Ishikawa (cell line): ENCODE measurements around the gene ZMYND19.

ENCODE experiments used
- CEBPB ChIP-seq: IDR thresholded peaks from 2 replicates; pipeline ENCODE4 v1.6.1; 2012
- CREB1 ChIP-seq: IDR thresholded peaks from 2 replicates; pipeline ENCODE4 v1.6.1; 2012; ENCODE audit warnings: low read depth
- EGR1 ChIP-seq: IDR thresholded peaks from 2 replicates; pipeline ENCODE4 v1.6.1; 2012
- EP300 ChIP-seq: IDR thresholded peaks from 2 replicates; pipeline ENCODE4 v1.6.1; 2012; ENCODE audit warnings: borderline replicate concordance
- FOXM1 ChIP-seq: IDR thresholded peaks from 2 replicates; pipeline ENCODE4 v1.6.1; 2012; ENCODE audit warnings: low read depth, borderline replicate concordance
- NFIC ChIP-seq: IDR thresholded peaks from 2 replicates; pipeline ENCODE4 v1.6.1; 2012
- RAD21 ChIP-seq: IDR thresholded peaks from 2 replicates; pipeline ENCODE4 v1.6.1; 2012; ENCODE audit warnings: low read depth
- REST ChIP-seq: IDR thresholded peaks from 2 replicates; pipeline ENCODE4 v1.6.1; 2012; ENCODE audit warnings: low read depth, mild to moderate bottlenecking
- TAF1 ChIP-seq: IDR thresholded peaks from 2 replicates; pipeline ENCODE4 v1.6.1; 2012; ENCODE audit warnings: low read depth, mild to moderate bottlenecking
- TCF12 ChIP-seq: IDR thresholded peaks from 2 replicates; pipeline ENCODE4 v1.6.1; 2012; ENCODE audit warnings: low read depth
- TEAD4 ChIP-seq: IDR thresholded peaks from 2 replicates; pipeline ENCODE4 v1.6.1; 2012
- USF1 ChIP-seq: IDR thresholded peaks from 2 replicates; pipeline ENCODE4 v1.6.1; 2012
- YY1 ChIP-seq: IDR thresholded peaks from 2 replicates; pipeline ENCODE4 v1.6.1; 2012; ENCODE audit warnings: low read depth
- ZBTB7A ChIP-seq: IDR thresholded peaks from 2 replicates; pipeline ENCODE4 v1.6.1; 2012; ENCODE audit warnings: low read depth
- TF ChIP-seq, protein P1 (sequence below): IDR thresholded peaks from 2 replicates; pipeline ENCODE4 v1.6.1; 2012

Gene ZMYND19

GRCh38 chr9:137590469-137591383, at the start of gene ZMYND19:
ZMYND19 (minus strand) TSS chr9:137590512; CDS start chr9:137590263, 249 bp downstream.
- TF ChIP-seq EGR1 (no peak), CREB1 (peak; percentile 63; the same call in 1 of the 2 replicates), EP300 (no peak), TEAD4 (no peak), CEBPB (no peak), TAF1 (peak; percentile 60; the same call in 1 of the 2 replicates), USF1 (no peak), REST (no peak), ZBTB7A (peak; percentile 55; the same call in 1 of the 2 replicates), YY1 (no peak)
- TF ChIP-seq, protein P1, sequence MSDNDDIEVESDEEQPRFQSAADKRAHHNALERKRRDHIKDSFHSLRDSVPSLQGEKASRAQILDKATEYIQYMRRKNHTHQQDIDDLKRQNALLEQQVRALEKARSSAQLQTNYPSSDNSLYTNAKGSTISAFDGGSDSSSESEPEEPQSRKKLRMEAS = no peak; the same call in 1 of the 2 replicates

DNA sequence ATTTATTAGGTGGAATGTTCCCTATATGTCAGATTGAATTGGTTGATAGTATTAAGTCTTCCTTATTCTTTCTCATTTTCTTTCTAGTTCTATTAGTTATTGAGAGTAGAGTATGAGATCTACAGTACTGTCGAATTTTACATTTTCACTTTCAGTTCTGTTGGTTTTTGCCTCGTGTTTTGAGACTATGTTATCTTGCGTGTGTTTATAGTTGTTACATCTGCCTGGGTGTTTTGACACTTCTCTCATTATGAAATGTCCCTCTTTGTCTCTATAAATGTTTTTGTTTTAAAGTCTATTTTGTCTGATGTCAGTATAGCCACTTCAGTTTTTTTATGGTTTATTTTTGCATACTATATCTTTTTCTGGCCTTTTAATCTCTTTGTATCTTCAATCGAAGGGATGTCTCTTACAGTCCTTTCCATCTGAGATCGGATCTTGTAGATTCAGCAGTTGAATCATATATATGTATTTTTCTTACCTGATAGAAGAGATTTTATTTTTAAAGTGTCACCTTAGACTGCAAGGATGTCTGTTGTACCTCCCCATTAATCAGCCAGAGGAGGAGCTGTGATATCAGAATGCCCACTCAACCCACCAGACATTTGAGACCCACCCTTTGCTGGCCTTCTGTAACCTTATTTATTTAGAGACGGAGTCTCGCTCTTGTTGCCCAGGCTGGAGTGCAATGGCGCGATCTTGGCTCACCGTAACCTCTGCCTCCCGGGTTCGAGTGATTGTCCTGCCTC, 49.2 kb upstream of the ZMYND19 start:
- TF ChIP-seq FOXM1 (no peak), RAD21 (no peak), USF1 (no peak), EGR1 (no peak), CREB1 (no peak), YY1 (no peak), REST (no peak), CEBPB (no peak), TEAD4 (no peak), TAF1 (no peak), ZBTB7A (no peak), TCF12 (no peak), EP300 (no peak), NFIC (no peak)
- TF ChIP-seq, protein P1 = no peak

DNA sequence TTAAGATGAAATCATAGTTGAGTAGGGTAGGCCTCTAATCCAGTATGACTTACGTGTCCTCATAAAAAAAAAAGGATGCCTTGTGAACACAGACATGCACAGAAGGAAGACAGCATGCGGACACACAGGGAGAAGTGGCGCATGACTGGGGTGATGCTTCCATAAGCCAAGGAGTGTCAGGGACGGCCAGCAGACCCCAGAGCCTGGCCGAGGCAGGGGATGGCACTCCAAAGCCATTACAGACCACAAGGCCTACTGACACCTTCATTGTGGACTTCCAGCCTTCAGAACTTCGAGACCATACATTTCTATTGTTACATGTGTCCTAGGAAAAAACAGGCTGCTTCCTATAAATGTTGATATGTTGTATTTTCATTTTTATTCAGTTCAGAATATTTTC, 48.4 kb upstream of the ZMYND19 start:
- TF ChIP-seq, protein P1 = no peak
- TF ChIP-seq REST = no peak
- no peak for TF ChIP-seq EP300
- no peak for TF ChIP-seq USF1
- no peak for TF ChIP-seq TEAD4
